ENCODE results near the gene OAS3. TPM values are rescaled to one million over a fixed set of nuclear protein-coding genes. Genes with fewer than 3 reads are reported as not detected.

OAS3 gene
- total RNA-seq, 1 experiment from 2014 or later: 29.5 TPM

GRCh38 chr12:112962561-112962960, 24.3 kb downstream of the OAS3 start:
- Histone ChIP-seq H3K4me1 (ENCODE audit: control insufficient read depth in 1 of 2, insufficient read depth in 2 of 2, low read length in 2 of 2) (no peaks in the 10 kb centered on the region), H3K27ac (ENCODE audit: low read depth, low read length) (no peak overlapping the region), H2AFZ (ENCODE audit: low read depth, low read length, poor library complexity, severe bottlenecking) (no peak overlapping the region), H3K4me3 (replicated peaks in 1 of 2; ENCODE audit: low read depth in 1 of 2, low read length in 2 of 2) (no peak overlapping the region), H3K9ac (ENCODE audit: low read length) (no peak overlapping the region), H3K9me2 (ENCODE audit: insufficient read depth) (no peaks in the 10 kb centered on the region), H3K79me2 (ENCODE audit: insufficient read depth, low read length) (no peaks in the 10 kb centered on the region), H3K27me3 (ENCODE audit: insufficient read depth, low read length) (no peaks in the 10 kb centered on the region), H3K4me2 (ENCODE audit: low read length) (no peak overlapping the region), H3K36me3 (ENCODE audit: control insufficient read depth in 1 of 2, insufficient read depth in 2 of 2, low read length in 2 of 2) (peaks cover 0 to 7% of the 10 kb centered on the region in 2 experiments; a peak in 1 of 4 replicates), H3K9me3 (ENCODE audit: control insufficient read depth in 1 of 2, insufficient read depth in 1 of 2, low read depth in 1 of 2, low read length in 2 of 2) (no peaks in the 10 kb centered on the region), H4K20me1 (ENCODE audit: insufficient read depth) (no peaks in the 10 kb centered on the region)
- ChIA-PET POLR2A (no interaction called here), RAD21 (ENCODE audit: low non-redundant PET in 1 of 2, low total read pairs in 2 of 2, uncharacterized antibody in 2 of 2, unreplicated experiment in 2 of 2) (no interaction called here), CTCF (no interaction called here)
- DNase-seq (ENCODE audit: low read depth, low spot score) (no peak), ATAC-seq (no peak)
- intact Hi-C loops (cut with micrococcal nuclease): no loop called here
- TF ChIP-seq SP1 (IDR thresholded peaks at IDR 0.05; ENCODE audit: low read depth) (no peak), EZH2 (IDR thresholded peaks at IDR 0.05) (no peak), EGR1 (IDR thresholded peaks at IDR 0.05; ENCODE audit: low read depth) (no peak), YY1 (IDR thresholded peaks at IDR 0.05; ENCODE audit: extremely low read depth, insufficient replicate concordance, low read depth, low read length) (no peak), ZFX (IDR thresholded peaks at IDR 0.05) (no peak), ZNF274 (IDR thresholded peaks at IDR 0.05; ENCODE audit: low read depth, low read length) (no peak), TCF7L2 (IDR thresholded peaks at IDR 0.05; ENCODE audit: borderline replicate concordance, extremely low read depth, insufficient read depth, insufficient read length) (no peak), FOSL1 (IDR thresholded peaks at IDR 0.05; ENCODE audit: low read depth) (no peak), POLR2AphosphoS5 (IDR thresholded peaks at IDR 0.05; ENCODE audit: low read depth, low read length) (no peak), ATF3 (IDR thresholded peaks at IDR 0.05) (no peak), SIN3A (IDR thresholded peaks at IDR 0.05; ENCODE audit: low read depth) (no peak), ELF1 (IDR thresholded peaks at IDR 0.05; ENCODE audit: borderline replicate concordance, low read depth) (no peak), POLR2A (IDR thresholded peaks at IDR 0.05; ENCODE audit: borderline replicate concordance, extremely low read depth, insufficient read depth, insufficient read length) (no peak), RAD21 (IDR thresholded peaks at IDR 0.05; ENCODE audit: low read depth) (no peak), EZH2phosphoT487 (IDR thresholded peaks at IDR 0.05; ENCODE audit: borderline replicate concordance) (no peak)
- BruUV-seq (replicated peaks): no TSS peak
